ENCODE measurements around the gene UNC5B.

DNA sequence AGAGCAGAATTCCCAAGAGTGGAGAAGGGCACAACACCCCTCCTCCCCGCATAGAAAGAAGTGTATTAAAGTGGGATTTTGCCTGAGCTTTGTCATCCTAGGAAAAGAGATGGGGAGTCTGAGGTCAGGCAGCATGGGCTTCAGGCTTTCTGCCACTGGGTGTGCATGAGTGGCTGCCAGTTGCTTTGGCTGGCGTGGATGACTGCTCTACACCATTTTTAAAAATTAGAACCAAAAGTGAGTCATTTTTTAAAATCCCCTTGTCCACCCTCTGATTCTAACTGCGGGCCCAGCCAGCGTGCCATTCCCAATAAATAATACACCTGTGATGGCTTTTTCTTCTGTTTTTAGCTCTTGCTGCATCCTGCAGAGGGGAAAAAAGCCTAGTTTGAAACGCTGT, 120.1 kb downstream of the UNC5B start:
- TF ChIP-seq, protein P1, sequence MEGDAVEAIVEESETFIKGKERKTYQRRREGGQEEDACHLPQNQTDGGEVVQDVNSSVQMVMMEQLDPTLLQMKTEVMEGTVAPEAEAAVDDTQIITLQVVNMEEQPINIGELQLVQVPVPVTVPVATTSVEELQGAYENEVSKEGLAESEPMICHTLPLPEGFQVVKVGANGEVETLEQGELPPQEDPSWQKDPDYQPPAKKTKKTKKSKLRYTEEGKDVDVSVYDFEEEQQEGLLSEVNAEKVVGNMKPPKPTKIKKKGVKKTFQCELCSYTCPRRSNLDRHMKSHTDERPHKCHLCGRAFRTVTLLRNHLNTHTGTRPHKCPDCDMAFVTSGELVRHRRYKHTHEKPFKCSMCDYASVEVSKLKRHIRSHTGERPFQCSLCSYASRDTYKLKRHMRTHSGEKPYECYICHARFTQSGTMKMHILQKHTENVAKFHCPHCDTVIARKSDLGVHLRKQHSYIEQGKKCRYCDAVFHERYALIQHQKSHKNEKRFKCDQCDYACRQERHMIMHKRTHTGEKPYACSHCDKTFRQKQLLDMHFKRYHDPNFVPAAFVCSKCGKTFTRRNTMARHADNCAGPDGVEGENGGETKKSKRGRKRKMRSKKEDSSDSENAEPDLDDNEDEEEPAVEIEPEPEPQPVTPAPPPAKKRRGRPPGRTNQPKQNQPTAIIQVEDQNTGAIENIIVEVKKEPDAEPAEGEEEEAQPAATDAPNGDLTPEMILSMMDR (conservative IDR thresholded peaks at IDR 0.05 in 1 of 2, IDR thresholded peaks at IDR 0.05 in 1 of 2; ENCODE audit: extremely low read depth in 1 of 2, insufficient read depth in 1 of 2, low read depth in 1 of 2, low read length in 2 of 2), result no peak
- TF ChIP-seq EZH2 (IDR thresholded peaks at IDR 0.05; ENCODE audit: borderline replicate concordance, low read length), result no peak

Data from mammary epithelial cell (primary cell).